ENCODE measurements around the gene HCK. TPM values are rescaled to one million over a fixed set of nuclear protein-coding genes. Genes with fewer than 3 reads are reported as not detected.

Gene HCK
- total RNA-seq, 2 experiments from 2014 or later = 0.67 to 1.0 TPM

GRCh38 chr20:32057656-32058184 is 5.7 kb downstream of the HCK start:
- TF ChIP-seq CTCF (IDR thresholded peaks at IDR 0.05) = no peak
- POLR2A ChIA-PET = no interaction called here

GRCh38 chr20:32059189-32059588 is 7.1 kb downstream of the HCK start:
- intact Hi-C loops (cut with DNase I, micrococcal nuclease) = no loop called here
- H3K4me3 Mint-ChIP-seq = no peak overlapping the region
- H3K4me3 ChIP-seq (ENCODE audit: low read length) = no peak overlapping the region
- no peak overlapping the region for H3K27ac Mint-ChIP-seq
- no peaks in the 10 kb centered on the region for H3K9me3 Mint-ChIP-seq
- H3K9me3 ChIP-seq (ENCODE audit: control insufficient read depth in 1 of 2, insufficient read depth in 1 of 2, low read length in 2 of 2) = no peaks in the 10 kb centered on the region
- no peaks in the 10 kb centered on the region for H3K4me1 ChIP-seq (ENCODE audit: insufficient read depth, low read length)
- TF ChIP-seq CTCF (IDR thresholded peaks at IDR 0.05) = no peak
- ChIA-PET POLR2A (no interaction called here), CTCF (no interaction called here)
- H3K36me3 ChIP-seq (ENCODE audit: insufficient read depth, low read length) = no peaks in the 10 kb centered on the region
- peaks cover 12 to 30% of the 10 kb centered on the region in 2 experiments for H3K27me3 ChIP-seq (ENCODE audit: control insufficient read depth in 1 of 2, insufficient read depth in 2 of 2, low read length in 2 of 2)
- H3K4me1 Mint-ChIP-seq (ENCODE audit: low read depth) = no peaks in the 10 kb centered on the region
- H3K36me3 Mint-ChIP-seq (ENCODE audit: low read depth) = no peaks in the 10 kb centered on the region
- peaks cover 68% of the 10 kb centered on the region for H3K27me3 Mint-ChIP-seq
- H3K27ac ChIP-seq (ENCODE audit: low read depth in 1 of 2, low read length in 2 of 2) = no peak overlapping the region
- no peak for ATAC-seq (ENCODE audit: poor library complexity)
- no peak for DNase-seq

More at GRCh38 chr20:32057656-32058184, 5.7 kb downstream of the HCK start:
- H3K4me1 Mint-ChIP-seq (ENCODE audit: low read depth) = peaks cover 5% of the 10 kb centered on the region
- H3K27me3 Mint-ChIP-seq = peaks cover 83% of the 10 kb centered on the region
- DNase-seq (no peak), ATAC-seq (ENCODE audit: poor library complexity) (no peak)
- H3K4me3 Mint-ChIP-seq = no peak overlapping the region
- intact Hi-C loops (cut with DNase I, micrococcal nuclease) = no loop called here
- H3K36me3 Mint-ChIP-seq (ENCODE audit: low read depth) = no peaks in the 10 kb centered on the region
- no peak overlapping the region for H3K27ac ChIP-seq (ENCODE audit: low read depth in 1 of 2, low read length in 2 of 2)
- H3K4me1 ChIP-seq (ENCODE audit: insufficient read depth, low read length) = peaks cover 5% of the 10 kb centered on the region
- H3K27me3 ChIP-seq (ENCODE audit: control insufficient read depth in 1 of 2, insufficient read depth in 2 of 2, low read length in 2 of 2) = peaks cover 15 to 42% of the 10 kb centered on the region in 2 experiments
- H3K9me3 Mint-ChIP-seq = no peaks in the 10 kb centered on the region
- CTCF ChIA-PET = no interaction called here
- H3K27ac Mint-ChIP-seq = no peak overlapping the region
- H3K36me3 ChIP-seq (ENCODE audit: insufficient read depth, low read length) = no peaks in the 10 kb centered on the region
- peaks cover 0 to 5% of the 10 kb centered on the region in 2 experiments for H3K9me3 ChIP-seq (ENCODE audit: control insufficient read depth in 1 of 2, insufficient read depth in 1 of 2, low read length in 2 of 2)
- no peak overlapping the region for H3K4me3 ChIP-seq (ENCODE audit: low read length)

- ChIA-PET POLR2A (no interaction called here), CTCF (no interaction called here)
- Histone ChIP-seq H3K9me3 (ENCODE audit: control insufficient read depth in 1 of 2, insufficient read depth in 1 of 2, low read length in 2 of 2) (no peaks in the 10 kb centered on the region), H3K27me3 (ENCODE audit: control insufficient read depth in 1 of 2, insufficient read depth in 2 of 2, low read length in 2 of 2) (peaks cover 10 to 17% of the 10 kb centered on the region in 2 experiments), H3K36me3 (ENCODE audit: insufficient read depth, low read length) (no peaks in the 10 kb centered on the region), H3K4me1 (ENCODE audit: insufficient read depth, low read length) (no peaks in the 10 kb centered on the region), H3K27ac (ENCODE audit: low read depth in 1 of 2, low read length in 2 of 2) (no peak overlapping the region), H3K4me3 (ENCODE audit: low read length) (no peak overlapping the region)
- intact Hi-C loops (cut with DNase I, micrococcal nuclease) = no loop called here
- TF ChIP-seq CTCF (IDR thresholded peaks at IDR 0.05) = no peak
- no peaks in the 10 kb centered on the region for H3K36me3 Mint-ChIP-seq (ENCODE audit: low read depth)
- no peak overlapping the region for H3K4me3 Mint-ChIP-seq
- H3K4me1 Mint-ChIP-seq (ENCODE audit: low read depth) = no peaks in the 10 kb centered on the region
- H3K27ac Mint-ChIP-seq = no peak overlapping the region
- H3K27me3 Mint-ChIP-seq = peaks cover 54% of the 10 kb centered on the region
- ATAC-seq (ENCODE audit: poor library complexity) = no peak
- no peaks in the 10 kb centered on the region for H3K9me3 Mint-ChIP-seq
- peak in 3 of 14 experiments; percentile 35 to 67 (median 61) for DNase-seq
Measured at GRCh38 chr20:32062776-32063170, 10.7 kb downstream of the HCK start.

Data from CD4-positive, alpha-beta T cell (primary cell).